Measurements from ENCODE around the gene SHKBP1. TPM values are rescaled to one million over a fixed set of nuclear protein-coding genes. Genes with fewer than 3 reads are reported as not detected.

The SHKBP1 gene
- polyA plus RNA-seq, 1 experiment, result 59.0 TPM

DNA sequence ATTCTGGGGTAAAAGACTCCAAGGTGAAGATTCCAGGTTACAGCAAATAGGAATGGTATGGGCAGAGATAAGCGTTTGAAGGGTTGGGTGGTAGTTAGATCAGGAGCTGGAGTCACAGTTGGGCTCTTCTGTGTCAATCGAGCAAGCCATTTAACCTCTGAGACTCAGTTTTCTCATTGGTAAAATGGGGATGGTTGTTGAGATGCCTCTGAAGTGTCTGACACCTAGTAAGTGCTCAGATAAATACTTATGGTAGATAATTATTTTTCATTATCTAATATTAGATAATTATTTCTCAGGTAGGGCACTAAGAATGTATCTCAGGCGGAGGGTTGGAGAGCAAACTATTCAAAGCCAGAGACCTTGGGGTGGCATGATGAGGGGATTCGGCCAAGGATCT, 32.3 kb downstream of the SHKBP1 start:
- Histone ChIP-seq H3K36me3 (ENCODE audit: control insufficient read depth, insufficient read depth, low read length) (no peaks in the 10 kb centered on the region), H3K27me3 (ENCODE audit: control insufficient read depth, insufficient read depth, low read length) (no peaks in the 10 kb centered on the region), H3K4me3 (ENCODE audit: low read depth, low read length) (no peak overlapping the region)
- ChIA-PET POLR2A (no interaction called here), CTCF (interaction anchor here (2.6 kb wide), 1 partner anchor 26 kb away, joined by 21 read pairs; no protein-coding TSS in a partner anchor)
- DNase-seq (ENCODE audit: low read depth), result no peak
- TF ChIP-seq, protein P1, sequence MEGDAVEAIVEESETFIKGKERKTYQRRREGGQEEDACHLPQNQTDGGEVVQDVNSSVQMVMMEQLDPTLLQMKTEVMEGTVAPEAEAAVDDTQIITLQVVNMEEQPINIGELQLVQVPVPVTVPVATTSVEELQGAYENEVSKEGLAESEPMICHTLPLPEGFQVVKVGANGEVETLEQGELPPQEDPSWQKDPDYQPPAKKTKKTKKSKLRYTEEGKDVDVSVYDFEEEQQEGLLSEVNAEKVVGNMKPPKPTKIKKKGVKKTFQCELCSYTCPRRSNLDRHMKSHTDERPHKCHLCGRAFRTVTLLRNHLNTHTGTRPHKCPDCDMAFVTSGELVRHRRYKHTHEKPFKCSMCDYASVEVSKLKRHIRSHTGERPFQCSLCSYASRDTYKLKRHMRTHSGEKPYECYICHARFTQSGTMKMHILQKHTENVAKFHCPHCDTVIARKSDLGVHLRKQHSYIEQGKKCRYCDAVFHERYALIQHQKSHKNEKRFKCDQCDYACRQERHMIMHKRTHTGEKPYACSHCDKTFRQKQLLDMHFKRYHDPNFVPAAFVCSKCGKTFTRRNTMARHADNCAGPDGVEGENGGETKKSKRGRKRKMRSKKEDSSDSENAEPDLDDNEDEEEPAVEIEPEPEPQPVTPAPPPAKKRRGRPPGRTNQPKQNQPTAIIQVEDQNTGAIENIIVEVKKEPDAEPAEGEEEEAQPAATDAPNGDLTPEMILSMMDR (IDR thresholded peaks at IDR 0.05; ENCODE audit: insufficient read depth, low read depth, low read length), result no peak

DNA sequence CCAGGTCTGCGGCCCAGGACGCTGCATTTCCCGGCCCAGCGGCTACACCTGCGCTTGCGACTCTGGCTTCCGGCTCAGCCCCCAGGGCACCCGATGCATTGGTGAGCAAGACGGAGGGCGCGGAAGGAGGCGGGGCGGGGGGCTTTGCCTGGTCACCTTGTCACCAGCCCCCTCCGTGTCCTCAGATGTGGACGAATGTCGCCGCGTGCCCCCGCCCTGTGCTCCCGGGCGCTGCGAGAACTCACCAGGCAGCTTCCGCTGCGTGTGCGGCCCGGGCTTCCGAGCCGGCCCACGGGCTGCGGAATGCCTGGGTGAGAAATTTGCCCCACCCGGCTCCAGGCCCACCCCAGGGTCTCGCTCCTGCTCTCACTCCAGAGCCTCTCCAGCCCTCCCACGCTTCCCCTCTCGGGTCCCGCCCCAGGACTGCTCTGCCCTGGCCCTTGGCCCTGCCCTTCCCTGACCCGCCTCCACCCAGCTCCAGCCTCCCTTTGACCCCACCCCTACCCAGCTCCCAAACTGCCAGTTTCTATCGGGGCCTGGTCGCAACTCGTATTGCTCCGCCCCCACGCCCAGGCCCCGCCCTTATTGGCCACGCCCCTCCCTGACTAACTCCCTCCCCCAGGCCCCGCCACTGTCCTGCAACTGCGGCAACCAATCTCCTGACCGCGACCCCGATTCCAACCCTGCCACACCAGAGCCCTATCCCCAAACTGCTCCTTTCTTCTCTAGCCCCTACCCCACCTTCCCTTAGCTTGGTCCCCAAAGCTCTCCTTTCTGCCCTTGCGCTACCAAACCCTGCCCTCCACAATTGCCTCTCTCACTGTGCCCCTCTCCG, 33.1 kb downstream of the SHKBP1 start:
- Histone ChIP-seq H3K4me3 (ENCODE audit: low read depth, low read length) (peak overlapping the region; percentile 27), H3K27me3 (ENCODE audit: control insufficient read depth, insufficient read depth, low read length) (no peaks in the 10 kb centered on the region), H3K36me3 (ENCODE audit: control insufficient read depth, insufficient read depth, low read length) (no peaks in the 10 kb centered on the region)
- ChIA-PET CTCF (interaction anchor here (2.6 kb wide), 1 partner anchor 25 kb away, joined by 21 read pairs; no protein-coding TSS in a partner anchor), POLR2A (interaction anchor here (0.5 kb wide), 1 partner anchor 10 kb away, joined by 3 read pairs; no protein-coding TSS in a partner anchor)
- no peak for DNase-seq (ENCODE audit: low read depth)
- TF ChIP-seq, protein P1 (IDR thresholded peaks at IDR 0.05; ENCODE audit: insufficient read depth, low read depth, low read length), result no peak

DNA sequence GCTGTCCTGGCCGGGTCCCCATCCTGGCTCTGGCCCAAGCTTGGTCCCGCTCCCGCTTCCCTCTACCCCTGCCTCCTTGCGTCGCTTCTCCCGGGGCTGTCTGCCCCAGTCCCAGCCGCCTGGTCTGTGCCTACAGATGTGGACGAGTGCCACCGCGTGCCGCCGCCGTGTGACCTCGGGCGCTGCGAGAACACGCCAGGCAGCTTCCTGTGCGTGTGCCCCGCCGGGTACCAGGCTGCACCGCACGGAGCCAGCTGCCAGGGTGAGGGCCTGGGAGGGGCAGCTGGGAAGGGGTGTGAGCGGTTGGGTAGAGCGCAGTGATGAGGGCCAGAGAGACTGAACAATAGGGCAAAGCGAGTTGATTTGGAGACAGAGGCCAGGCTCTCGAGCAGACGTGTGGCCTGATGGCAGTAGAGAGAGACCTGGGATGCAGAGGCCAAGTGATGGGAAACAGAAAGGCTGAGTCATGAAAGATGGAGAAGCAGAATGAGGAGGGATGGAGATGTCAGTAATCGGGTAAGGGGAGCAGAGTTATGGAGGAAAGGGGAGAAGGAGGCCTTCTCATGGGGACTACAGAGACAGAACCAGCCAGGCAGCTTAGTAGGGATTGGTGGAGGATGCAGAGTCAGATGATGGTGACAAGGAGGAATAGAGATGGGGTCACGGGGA, 33.9 kb downstream of the SHKBP1 start:
- Histone ChIP-seq H3K36me3 (ENCODE audit: control insufficient read depth, insufficient read depth, low read length) (no peaks in the 10 kb centered on the region), H3K27me3 (ENCODE audit: control insufficient read depth, insufficient read depth, low read length) (no peaks in the 10 kb centered on the region), H3K4me3 (ENCODE audit: low read depth, low read length) (no peak overlapping the region)
- no peak for DNase-seq (ENCODE audit: low read depth)
- CTCF ChIA-PET, result interaction anchor here (2.6 kb wide), 1 partner anchor 24 kb away, joined by 21 read pairs; no protein-coding TSS in a partner anchor
- TF ChIP-seq, protein P1 (IDR thresholded peaks at IDR 0.05; ENCODE audit: insufficient read depth, low read depth, low read length), result no peak
- POLR2A ChIA-PET, result no interaction called here

GRCh38 chr19:40611096-40611495, 34.4 kb downstream of the SHKBP1 start:
- Histone ChIP-seq H3K36me3 (ENCODE audit: control insufficient read depth, insufficient read depth, low read length) (no peaks in the 10 kb centered on the region), H3K4me3 (ENCODE audit: low read depth, low read length) (no peak overlapping the region), H3K27me3 (ENCODE audit: control insufficient read depth, insufficient read depth, low read length) (no peaks in the 10 kb centered on the region)
- DNase-seq (ENCODE audit: low read depth), result no peak
- ChIA-PET CTCF (interaction anchor here (1.0 to 2.6 kb wide), 2 partner anchors 24 kb away, joined by 3 to 21 read pairs; no protein-coding TSS in a partner anchor), POLR2A (no interaction called here)
- TF ChIP-seq, protein P1 (IDR thresholded peaks at IDR 0.05; ENCODE audit: insufficient read depth, low read depth, low read length), result no peak
